Measurements from ENCODE around the gene RTL10. TPM values are rescaled to one million over a fixed set of nuclear protein-coding genes. Genes with fewer than 3 reads are reported as not detected.

RTL10 gene, protein sequence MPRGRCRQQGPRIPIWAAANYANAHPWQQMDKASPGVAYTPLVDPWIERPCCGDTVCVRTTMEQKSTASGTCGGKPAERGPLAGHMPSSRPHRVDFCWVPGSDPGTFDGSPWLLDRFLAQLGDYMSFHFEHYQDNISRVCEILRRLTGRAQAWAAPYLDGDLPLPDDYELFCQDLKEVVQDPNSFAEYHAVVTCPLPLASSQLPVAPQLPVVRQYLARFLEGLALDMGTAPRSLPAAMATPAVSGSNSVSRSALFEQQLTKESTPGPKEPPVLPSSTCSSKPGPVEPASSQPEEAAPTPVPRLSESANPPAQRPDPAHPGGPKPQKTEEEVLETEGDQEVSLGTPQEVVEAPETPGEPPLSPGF
- 15.0 and 17.1 TPM in 2 replicates for total RNA-seq

DNA sequence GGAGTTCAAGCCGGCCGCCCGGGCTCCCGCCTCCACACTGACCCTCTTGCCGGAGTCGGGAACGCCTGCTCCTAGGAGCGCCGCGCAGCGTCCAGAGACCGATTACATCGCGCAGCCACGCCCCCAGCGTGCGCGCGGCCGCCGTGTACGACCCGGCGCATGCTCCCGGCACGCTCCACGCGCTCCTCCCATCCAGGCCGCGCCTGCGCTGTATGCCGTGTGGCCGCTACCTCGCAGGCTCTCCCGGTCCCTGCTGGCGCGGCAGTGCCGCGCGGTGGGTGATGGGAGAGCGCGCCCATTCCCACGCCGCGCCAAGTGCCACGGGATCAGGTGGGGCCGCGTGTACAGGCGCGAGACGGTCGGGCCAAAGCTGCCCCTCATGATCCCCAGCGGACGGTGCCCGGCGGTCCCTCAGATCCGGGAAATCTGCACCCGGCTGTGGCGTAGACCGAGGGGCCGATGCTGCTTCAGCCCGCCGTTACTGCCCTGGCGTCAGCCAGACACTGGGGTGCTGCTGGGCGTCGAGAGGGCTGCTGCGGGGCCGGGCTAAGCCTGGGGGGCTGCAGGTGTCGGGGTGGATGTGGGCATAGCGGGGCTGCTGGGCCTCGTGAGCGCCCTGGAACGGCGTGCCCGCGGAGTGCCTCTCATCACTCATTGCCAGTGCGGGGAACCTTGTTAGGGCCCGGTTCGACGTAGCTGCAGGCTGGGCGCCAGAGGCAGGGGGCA is at the start of gene RTL10, which contains the start of gene GNB1L:
Gene RTL10, minus strand, starts transcription at position 97 of the 726 bp plus-strand sequence. CDS start 2,613 bp downstream, outside the sequence.
Gene GNB1L, minus strand, starts transcription at position 97 of the 726 bp plus-strand sequence. CDS start 33,519 bp downstream, outside the sequence.
- intact Hi-C loops (cut with micrococcal nuclease), result loop anchor here (1.0 to 10.0 kb wide), 4 partner anchors 36 to 410 kb away; partner anchors contain the start of genes C22orf39, COMT, RANBP1 and TRMT2A

DNA sequence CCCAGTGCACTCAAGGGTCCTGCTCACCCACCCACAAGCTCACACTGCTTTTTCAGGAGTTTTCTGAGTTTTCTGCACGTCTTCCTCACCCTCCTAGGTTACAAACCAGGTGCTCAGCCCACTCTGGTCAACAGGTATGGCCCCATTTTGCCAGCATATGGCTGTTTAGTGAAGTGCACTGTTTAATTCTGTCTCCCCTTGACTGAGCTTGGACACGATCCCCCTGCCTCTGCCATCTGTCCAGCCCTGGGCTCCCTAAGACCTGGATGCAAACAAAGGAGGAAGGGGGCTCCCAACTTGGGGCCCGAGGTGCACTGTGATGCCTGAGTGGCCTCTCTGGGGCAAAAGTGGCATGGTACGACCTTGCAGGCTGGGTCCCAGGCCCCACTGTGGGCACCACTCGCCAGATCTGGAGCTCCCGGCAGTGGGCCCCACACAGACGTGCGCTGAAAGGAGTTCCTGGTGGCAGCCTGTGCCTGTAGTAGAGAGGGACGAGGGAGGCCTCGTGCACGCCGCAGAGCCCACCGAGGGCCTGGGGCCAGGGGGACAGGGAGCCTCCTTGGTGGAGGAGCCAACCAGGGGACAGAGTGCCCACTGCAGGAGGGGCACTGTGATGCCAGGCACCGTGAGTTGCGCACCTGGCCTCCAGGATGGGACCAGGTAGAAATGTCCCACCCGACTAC is 49.6 kb upstream of the RTL10 start:
- intact Hi-C loops (cut with micrococcal nuclease), result no loop called here

DNA sequence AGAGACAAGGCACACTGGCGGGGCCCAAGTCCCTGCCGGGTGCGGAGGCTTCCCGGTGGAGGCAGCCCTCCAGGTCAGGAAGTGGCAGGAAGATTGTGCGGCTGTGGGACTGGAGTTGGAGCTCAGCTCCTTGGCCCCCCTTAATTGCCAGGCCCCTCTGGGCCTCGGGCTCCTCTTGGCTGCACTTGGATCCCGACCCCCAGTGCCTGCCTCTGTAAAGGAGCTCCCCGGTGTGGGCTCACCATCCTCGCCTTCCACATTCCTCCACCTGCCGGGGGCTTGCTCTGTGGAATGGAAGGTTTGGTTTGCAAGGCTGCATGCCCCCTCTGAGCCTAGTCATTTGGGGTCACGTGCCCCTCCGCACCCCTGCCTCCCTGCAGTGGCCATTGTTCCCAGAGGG is 48.8 kb upstream of the RTL10 start:
- intact Hi-C loops (cut with micrococcal nuclease), result no loop called here

DNA sequence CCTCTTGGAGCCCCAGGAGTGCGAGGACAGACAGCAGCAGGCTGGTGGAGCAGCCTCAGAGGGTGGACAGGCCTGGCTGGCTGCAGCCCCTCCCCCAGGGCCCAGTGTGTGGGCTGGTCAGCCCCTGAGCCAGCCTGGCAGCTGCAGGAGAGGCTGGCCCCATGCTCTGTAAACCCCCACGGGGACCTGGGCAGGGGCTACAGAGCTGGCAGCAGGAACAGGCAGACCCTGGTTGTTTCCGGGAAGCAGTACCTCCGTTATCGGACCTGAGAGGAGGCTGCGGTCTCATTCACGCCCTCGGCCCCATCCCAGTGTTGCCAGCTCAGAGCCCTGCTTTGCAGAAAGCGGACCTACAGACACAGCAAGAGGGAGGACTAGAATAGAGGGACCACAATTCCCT is 48.4 kb upstream of the RTL10 start:
- intact Hi-C loops (cut with micrococcal nuclease), result no loop called here

DNA sequence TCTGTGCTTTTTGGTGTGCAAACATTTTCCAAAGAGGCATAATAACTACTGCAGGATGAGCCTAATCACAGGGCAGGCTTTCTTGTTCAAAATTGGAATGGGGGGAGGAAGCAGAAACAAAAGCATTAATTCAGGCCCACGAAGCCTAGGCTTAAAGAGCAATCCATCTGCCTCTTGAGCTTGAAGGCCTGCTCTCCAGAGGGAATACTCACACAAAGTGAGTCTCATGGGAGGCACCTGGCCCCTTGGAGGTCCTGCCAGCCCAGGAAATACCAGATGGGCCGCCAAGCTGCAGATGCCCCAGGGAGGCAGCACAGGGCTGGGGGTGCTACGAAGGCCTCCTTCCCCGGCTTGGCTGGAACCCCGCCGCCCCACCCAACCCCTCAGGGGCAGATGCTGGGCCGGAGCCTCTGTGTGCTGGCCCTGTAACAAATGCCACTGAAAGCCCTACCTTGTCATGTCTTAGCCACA is 47.6 kb upstream of the RTL10 start:
- intact Hi-C loops (cut with micrococcal nuclease), result no loop called here

DNA sequence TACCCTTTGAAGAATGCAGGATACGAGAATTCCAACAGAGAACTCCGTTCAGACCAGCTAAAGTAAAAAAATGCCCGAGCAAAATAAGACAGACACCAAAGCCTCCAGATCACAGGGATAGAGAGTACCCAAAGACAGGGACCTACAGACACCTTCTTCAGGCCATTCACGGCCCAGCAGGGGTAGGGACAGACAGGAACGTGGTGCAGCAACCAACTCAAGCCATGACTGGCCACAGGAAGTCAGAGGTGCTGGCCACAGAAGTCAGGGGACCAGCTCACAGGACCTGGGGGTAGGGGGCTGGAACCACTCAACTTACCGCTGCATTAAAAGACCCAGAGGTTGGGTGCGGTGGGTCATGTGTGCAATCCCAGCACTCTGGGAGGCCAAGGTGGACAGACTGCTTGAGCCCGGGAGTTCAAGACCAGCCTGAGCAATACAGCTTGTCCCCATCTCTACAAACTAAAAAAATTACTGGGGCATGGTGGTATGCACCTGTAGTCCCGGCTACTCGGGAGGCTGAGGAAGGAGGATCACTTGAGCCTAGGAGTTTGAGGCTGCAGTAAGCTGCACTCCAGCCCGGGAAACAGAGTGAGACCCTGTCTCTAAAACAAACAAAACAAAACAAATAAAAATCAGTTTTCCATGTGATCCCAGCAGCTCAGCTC is 47.0 kb upstream of the RTL10 start:
- intact Hi-C loops (cut with micrococcal nuclease), result no loop called here

DNA sequence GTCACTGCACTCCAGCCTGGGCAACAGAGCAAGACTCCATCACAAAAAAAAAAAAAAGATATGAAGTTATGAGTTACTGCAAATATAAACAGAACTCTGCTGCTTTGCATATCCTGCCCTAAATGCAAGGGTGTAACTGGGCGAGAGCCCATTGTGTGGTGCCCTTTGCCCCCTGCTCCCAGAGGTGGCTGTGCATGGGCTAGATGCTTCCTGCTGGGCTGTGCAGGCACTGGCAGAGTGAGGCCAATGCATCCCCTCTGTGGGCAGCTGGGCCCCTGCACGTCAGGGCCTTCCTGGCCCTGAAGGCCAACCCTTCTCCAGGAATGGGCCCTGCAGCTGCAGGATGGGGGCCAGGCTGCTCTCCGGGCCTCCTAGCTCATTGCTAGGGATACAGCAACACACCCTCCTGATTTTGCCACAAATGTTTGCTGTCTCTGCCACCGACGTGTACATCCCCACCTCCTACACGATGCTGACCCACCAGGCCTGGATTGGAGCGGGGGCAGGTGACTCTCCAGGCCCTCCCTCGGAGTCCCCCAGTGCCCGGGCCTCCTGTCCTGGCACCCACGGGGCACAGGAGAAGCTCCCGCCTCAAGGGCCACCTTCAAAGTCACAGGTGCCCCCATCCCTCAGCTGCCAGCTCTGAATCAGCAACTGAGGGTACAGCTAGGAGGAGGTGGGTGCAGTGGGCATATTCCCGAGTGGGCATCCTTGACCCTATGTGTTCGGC is 46.2 kb upstream of the RTL10 start:
- intact Hi-C loops (cut with micrococcal nuclease), result no loop called here

DNA sequence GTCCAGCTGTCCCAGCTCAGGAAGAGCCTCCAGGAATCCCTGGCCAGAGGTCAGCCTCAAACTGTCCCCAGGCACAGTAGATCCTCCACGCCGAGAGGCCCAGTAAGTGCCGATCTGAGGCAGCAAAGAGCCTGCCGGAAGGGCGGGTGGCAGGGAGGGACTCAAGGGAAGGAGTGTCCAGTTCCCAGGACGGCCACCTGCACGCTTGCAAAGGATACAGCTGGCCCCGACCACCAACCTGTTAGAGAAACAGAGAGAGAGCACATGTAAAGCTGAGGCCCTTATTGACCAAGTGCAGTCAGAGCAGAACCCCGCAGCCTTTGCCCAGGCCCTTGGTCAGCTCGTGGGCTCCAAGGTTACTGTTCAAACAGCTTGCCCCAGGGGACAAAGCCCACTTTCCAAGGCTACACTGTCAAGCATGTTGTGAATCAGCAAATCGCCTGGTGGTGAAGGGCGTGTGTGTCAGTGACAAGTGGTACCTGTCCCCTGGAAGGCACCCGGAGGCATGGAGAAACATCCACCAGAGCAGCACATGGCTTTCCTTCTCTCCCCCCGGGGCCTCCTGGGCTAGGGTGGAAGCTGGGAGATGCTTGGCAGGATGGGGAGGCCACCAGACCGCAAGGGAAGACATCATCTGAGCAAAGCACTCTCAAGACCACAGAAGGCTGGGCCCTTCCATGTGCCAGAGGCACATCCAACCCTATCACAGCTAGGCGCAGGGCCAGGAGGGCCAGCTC is 44.3 kb upstream of the RTL10 start:
- intact Hi-C loops (cut with micrococcal nuclease), result no loop called here

DNA sequence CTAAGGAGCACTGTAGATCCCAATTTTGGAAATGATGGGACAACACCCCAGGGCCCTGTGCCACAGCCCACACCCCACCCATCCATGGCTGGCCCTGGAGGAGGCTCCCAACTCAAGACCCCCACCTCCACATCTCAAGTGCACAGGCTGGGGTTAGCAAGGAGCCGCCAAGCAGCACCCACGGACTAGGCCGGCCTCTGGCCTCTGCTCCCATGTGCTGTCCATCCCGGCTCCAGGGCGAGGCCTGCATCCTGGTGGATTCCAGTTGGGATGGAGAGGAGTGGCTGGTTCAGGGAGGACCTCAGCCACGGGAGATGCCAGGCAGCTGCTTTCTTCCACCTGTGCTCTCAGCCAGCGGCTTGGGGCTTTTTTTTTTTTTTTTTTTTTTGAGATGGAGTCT is 43.5 kb upstream of the RTL10 start:
- intact Hi-C loops (cut with micrococcal nuclease), result no loop called here

DNA sequence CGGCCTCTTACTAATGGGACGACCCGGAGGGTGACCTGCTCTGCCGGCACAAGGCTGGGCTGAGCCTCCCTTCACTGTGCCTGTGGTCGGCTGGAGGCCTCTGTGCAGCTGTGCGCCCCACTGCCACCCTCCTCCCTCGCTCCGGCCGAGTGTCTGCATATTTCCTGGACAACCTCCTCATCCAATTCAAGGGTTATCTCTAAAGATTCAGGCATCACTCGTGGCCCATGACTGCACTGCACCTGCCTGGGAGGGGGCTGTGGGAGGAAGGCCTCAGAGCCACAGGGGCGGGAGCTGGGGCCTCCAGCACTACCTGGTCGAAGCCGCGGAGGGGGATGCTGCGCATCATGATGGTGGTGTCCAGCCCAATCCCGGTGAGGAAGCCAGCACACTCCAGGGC is 43.1 kb upstream of the RTL10 start:
- intact Hi-C loops (cut with micrococcal nuclease), result no loop called here

DNA sequence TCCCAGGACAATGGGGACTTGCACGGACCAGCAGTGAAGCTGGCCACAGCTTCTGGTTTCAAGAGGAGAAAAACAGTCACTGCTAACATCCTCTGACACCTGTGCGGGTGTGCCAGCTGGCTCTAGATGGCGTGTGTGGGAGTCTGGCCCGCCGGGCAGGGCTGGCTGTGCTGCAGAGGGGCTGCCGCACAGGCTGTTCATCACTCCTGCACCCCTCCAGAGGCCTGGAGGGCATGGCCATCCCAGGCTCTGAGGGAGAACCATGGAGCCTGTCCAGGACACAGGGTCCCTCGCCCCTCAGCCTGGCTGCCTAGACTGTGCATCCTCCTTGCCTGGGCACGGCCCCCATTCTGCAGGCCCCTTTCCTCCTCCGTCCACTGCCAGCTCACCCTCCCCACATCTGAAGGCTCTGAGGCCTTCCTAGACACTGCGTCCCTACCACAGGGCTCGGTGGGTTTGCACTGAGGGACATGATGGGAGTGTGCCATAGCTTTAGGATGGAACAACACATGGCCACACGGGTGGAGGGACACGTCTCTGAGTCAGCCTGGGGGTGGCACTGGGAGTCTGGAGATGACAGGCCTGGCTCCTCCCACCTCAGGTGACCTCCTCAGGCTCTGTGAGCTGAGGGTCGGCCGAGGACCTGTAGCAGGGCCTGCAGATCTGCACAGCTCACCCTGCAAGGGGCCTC is 42.1 kb upstream of the RTL10 start:
- intact Hi-C loops (cut with micrococcal nuclease), result no loop called here

DNA sequence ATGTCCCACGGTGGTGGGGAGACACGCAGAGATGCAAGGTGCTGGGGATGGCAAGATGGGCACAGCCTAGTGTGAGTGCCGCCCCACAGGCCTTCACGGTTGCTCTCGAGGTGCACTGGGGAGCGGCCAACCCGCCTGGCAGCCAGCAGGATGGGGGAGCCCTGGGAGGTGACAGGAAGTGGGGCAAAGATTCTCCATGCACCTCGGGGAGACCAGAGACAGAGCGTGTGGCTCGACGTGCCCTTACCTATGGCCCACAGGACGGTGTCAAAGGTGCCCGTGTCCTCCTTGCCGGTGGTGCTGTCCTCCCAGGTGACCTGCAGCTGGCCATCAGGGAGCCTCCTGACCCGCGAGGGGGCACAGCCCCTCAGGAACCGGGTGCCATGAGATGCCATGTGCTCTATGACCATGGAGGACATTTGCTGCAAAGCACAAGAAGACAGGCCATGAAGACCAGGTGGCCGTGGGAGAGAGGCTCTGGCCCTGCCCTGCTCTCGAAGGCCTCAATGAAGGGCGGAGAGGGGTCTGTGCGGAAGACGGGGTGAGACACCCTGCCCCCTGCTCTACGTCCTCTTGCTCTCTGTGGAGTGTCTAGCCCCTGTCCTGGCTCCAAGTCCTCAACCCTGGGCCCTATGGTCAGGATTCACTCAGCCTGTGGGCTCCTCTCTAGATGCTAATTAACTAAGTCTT is 40.6 kb upstream of the RTL10 start:
- intact Hi-C loops (cut with micrococcal nuclease), result no loop called here

DNA sequence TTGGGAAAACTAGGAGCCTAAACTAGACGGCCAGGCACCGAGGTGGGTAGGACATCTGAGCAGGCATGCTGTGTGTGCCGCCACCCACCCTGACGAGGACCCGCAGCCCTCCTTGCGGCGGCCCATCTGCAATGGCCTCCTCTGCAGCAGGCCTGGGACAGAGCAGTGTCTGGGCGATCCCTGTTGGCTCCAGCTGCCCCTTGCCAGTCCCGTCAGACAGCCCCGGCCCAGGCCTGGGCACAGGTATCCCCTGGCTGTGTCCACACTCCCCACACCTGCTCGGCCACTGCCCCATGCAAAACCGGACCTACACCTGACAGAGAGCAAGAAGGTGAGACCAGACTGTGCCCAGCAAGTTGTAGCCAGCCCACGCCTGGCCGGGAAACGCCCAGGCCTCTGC is 38.7 kb upstream of the RTL10 start:
- intact Hi-C loops (cut with micrococcal nuclease), result no loop called here

DNA sequence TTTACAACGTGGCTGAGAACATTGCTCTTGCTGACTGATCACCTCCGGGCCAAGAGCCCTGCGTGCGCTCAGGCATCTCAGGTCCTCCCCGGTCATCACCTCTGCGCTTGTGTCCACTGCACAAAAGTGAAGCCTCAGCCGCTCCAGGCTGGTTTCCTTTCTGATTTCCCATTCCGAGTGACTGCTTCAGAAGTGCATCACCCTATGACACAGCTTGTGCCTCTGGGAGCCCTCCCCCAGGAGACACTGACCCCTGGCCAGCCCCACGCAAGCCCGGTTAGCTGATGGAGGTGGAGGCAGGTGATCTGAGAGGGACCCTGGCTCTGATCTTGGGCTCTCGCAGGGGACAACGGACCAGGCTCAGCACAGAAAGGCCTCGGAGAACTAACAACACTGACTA is 38.3 kb upstream of the RTL10 start:
- intact Hi-C loops (cut with micrococcal nuclease), result no loop called here

DNA sequence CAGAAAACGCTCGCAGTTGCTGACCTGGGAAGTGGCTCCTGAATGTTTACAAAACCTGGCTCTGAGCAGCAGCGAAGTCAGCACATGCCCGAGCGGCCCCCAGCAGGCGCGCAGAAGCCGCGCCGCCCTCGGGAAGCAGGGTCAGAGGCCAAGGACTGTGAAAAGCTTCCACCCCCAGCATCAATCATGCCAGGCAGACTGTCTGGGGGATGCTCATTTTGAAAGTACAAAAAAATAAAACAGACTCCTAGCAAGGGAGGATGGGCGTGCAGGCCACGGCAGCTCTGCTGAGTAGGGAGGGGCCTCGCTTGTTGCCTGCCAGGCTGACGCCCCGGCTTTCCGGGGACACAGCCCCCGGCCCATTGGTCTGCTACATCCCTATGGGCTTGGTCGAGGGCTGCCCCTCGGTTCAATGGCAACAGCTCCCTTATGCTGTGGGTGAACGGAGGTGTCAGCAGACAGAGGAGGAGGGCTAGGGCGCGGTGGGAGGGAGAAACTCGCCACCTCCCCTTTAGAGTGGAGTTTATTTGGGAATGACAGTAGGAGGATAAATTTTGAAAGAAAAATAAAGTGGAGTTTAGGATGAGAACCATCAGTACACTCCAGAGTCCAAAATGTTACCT is 37.7 kb upstream of the RTL10 start:
- intact Hi-C loops (cut with micrococcal nuclease), result no loop called here

DNA sequence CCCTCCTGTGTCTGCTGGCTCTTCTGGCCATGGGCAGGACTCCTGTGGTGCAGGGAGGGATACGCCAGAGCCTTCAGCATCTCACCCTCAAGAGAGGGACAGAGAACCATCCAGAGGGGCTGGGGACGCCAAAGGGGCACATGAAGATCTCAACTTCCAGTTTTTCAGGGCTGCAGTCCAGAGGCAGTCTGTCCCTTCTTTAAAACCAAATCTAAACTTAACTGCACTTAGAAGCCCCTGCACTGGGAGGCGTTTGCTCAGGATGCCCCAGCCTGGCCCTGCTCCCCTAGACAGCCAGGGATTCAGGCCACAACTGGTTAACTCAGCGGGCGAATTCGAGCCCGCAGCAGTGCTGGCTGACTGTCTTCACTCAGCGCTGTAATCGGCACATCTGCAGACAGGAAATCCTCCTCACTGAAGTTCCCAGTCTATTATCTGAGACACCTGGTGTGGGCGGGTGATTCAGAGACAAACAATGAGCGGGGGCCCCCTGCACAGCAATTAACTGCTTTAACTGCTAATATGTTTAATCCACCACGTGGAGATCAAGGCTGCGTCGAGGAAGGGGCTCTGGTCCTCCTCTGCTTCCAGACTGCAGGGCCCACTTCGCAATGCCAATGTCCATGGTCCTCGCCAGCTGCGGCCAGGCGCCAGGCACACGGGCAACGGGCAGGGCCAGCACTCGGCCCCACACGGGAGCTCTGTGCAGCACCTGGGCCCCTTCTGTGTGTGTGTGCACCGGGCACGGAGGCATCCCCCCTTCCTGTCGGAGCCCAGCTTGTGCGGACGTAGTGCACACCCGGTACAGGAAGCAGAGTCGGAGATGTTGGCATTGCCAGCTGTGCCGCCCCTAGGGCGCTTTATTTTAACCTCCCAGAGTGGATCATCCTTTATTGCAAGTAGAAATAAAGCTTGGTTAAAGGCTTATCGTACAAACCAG is 36.9 kb upstream of the RTL10 start:
- intact Hi-C loops (cut with micrococcal nuclease), result loop anchor here (1.0 kb wide), 1 partner anchor 36 kb away; no protein-coding TSS in a partner anchor
